ENCODE measurements around the gene ANKDD1A. TPM values are rescaled to one million over a fixed set of nuclear protein-coding genes. Genes with fewer than 3 reads are reported as not detected.
A peak's percentile ranks its signal among the peaks of the same experiment; 100 is the strongest.

The ANKDD1A gene
- total and polyA plus RNA-seq, 5 donors from 2014 or later, result 0.35 to 12.4 (median 1.3) TPM

DNA sequence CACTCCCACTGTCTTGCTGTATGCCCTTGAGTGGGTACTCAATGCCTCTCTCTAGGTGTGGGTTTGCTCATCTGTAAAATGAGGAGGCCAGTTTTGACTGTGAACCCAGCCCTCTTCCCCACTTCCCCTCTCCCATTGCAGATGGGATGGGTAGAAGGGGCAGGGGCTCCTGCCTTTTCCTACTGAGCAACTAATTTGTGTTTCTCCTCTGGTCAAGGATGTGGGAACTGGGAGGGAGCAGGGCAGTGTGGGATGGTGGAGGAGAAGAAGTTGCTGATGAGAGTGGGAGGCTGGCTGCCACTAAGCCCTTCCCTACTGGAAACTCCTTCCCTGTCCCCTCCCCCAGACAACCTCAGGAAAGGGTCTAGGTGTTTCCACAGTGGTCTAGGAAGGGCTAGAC, 20.1 kb upstream of the ANKDD1A start:
- ATAC-seq (ENCODE audit: low read depth in 2 of 2) (no peak), DNase-seq (no peak)
- Histone ChIP-seq H3K4me3 (ENCODE audit: low read depth, low read length) (peak overlapping the region; percentile 70), H3K9me3 (ENCODE audit: control insufficient read depth in 2 of 2, low read length in 2 of 2) (no peaks in the 10 kb centered on the region), H3K27ac (ENCODE audit: insufficient read depth, low read length, poor library complexity, severe bottlenecking) (peak overlapping the region; percentile 98), H3K4me1 (ENCODE audit: control insufficient read depth, insufficient read depth, low read length, poor library complexity, severe bottlenecking) (peaks cover 58% of the 10 kb centered on the region), H3K27me3 (ENCODE audit: control insufficient read depth, insufficient read depth, low read length) (no peaks in the 10 kb centered on the region), H3K36me3 (ENCODE audit: control insufficient read depth, insufficient read depth, low read length) (no peaks in the 10 kb centered on the region)
- H3K27me3 Mint-ChIP-seq, result no peaks in the 10 kb centered on the region
- peak overlapping the region in 2 of 4 donors; percentile 85 to 86 for H3K4me3 Mint-ChIP-seq
- peaks cover 8 to 58% (median 47%) of the 10 kb centered on the region in 4 donors for H3K4me1 Mint-ChIP-seq
- H3K27ac Mint-ChIP-seq, result peak overlapping the region; percentile 98 to 99 (median 99)
- peaks cover 0 to 3% (median 0%) of the 10 kb centered on the region in 7 donors for H3K9me3 Mint-ChIP-seq
- no peaks in the 10 kb centered on the region for H3K36me3 Mint-ChIP-seq

GRCh38 chr15:64892847-64893403, 18.8 kb upstream of the ANKDD1A start:
- H3K4me3 ChIP-seq (ENCODE audit: low read depth, low read length), result peak overlapping the region; percentile 70
- H3K4me1 ChIP-seq (ENCODE audit: control insufficient read depth, insufficient read depth, low read length, poor library complexity, severe bottlenecking), result peaks cover 64% of the 10 kb centered on the region
- no peak for ATAC-seq (ENCODE audit: low read depth in 2 of 2)
- Mint-ChIP-seq H3K9me3 (peaks cover 0 to 3% (median 0%) of the 10 kb centered on the region in 7 donors), H3K4me3 (peak overlapping the region; percentile 85 to 95 (median 89)), H3K4me1 (peaks cover 8 to 67% (median 52%) of the 10 kb centered on the region in 4 donors), H3K27ac (peak overlapping the region; percentile 98 to 99 (median 99)), H3K27me3 (no peaks in the 10 kb centered on the region), H3K36me3 (no peaks in the 10 kb centered on the region)
- DNase-seq, result peak in 1 of 3 donors; percentile 35
- H3K27me3 ChIP-seq (ENCODE audit: control insufficient read depth, insufficient read depth, low read length), result no peaks in the 10 kb centered on the region
- H3K36me3 ChIP-seq (ENCODE audit: control insufficient read depth, insufficient read depth, low read length), result no peaks in the 10 kb centered on the region
- peak overlapping the region; percentile 98 for H3K27ac ChIP-seq (ENCODE audit: insufficient read depth, low read length, poor library complexity, severe bottlenecking)
- H3K9me3 ChIP-seq (ENCODE audit: control insufficient read depth in 2 of 2, low read length in 2 of 2), result no peaks in the 10 kb centered on the region

DNA sequence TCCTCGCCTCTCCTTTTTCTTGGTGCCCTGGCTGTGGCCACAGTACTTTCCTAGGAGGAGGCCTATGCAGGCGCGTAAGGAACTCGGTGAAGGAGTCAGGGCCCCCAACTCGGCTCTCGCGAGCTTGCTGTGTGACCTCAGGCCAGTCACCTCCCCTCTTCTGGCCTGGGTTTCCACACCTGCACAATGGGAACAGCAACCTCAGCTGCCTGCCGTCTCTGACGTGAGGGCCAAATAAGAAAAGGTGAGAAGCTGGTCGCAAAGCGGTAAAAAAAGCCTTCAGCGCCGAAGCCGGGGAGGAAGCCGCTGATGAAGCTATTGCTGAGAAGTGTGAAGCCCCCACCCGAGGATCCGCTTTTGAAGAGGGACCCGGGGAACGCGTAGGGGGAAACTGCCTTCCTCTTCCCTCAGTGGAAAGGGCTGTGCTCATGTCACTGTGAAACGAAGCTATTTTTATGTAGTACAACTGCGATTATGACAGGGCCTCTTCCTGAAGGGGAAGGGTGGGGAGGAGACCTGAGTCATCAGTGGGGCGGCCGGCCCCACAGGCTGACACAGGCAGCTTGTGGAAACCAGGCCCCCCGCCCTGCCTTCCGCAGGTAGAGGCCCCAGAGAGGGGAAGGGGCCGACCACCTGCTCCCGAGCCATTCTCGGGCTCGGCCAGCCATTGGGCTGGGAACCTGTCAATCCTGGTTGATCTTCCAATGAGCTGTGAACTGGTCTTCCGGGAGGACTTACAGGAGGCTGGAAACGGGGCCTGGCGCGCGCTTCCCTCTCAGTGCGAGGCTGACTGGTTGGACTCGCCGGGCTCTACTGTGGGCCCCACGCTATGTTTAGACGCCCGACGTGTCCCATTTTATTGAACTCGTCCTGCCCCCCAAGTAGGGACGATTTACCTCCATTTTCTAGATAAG, 18.0 kb upstream of the ANKDD1A start:
- Histone ChIP-seq H3K36me3 (ENCODE audit: control insufficient read depth, insufficient read depth, low read length) (no peaks in the 10 kb centered on the region), H3K4me1 (ENCODE audit: control insufficient read depth, insufficient read depth, low read length, poor library complexity, severe bottlenecking) (peaks cover 64% of the 10 kb centered on the region), H3K9me3 (ENCODE audit: control insufficient read depth in 2 of 2, low read length in 2 of 2) (no peaks in the 10 kb centered on the region), H3K27me3 (ENCODE audit: control insufficient read depth, insufficient read depth, low read length) (no peaks in the 10 kb centered on the region), H3K4me3 (ENCODE audit: low read depth, low read length) (peak overlapping the region; percentile 76), H3K27ac (ENCODE audit: insufficient read depth, low read length, poor library complexity, severe bottlenecking) (peak overlapping the region; percentile 98)
- Mint-ChIP-seq H3K4me1 (peaks cover 8 to 71% (median 54%) of the 10 kb centered on the region in 4 donors), H3K9me3 (peaks cover 0 to 3% (median 0%) of the 10 kb centered on the region in 7 donors), H3K36me3 (no peaks in the 10 kb centered on the region), H3K27ac (peak overlapping the region; percentile 98 to 99 (median 99)), H3K4me3 (peak overlapping the region; percentile 85 to 95 (median 89)), H3K27me3 (no peaks in the 10 kb centered on the region)
- ATAC-seq (ENCODE audit: low read depth in 2 of 2) (peak; percentile 77 to 79), DNase-seq (peak; percentile 93 to 99 (median 94))

DNA sequence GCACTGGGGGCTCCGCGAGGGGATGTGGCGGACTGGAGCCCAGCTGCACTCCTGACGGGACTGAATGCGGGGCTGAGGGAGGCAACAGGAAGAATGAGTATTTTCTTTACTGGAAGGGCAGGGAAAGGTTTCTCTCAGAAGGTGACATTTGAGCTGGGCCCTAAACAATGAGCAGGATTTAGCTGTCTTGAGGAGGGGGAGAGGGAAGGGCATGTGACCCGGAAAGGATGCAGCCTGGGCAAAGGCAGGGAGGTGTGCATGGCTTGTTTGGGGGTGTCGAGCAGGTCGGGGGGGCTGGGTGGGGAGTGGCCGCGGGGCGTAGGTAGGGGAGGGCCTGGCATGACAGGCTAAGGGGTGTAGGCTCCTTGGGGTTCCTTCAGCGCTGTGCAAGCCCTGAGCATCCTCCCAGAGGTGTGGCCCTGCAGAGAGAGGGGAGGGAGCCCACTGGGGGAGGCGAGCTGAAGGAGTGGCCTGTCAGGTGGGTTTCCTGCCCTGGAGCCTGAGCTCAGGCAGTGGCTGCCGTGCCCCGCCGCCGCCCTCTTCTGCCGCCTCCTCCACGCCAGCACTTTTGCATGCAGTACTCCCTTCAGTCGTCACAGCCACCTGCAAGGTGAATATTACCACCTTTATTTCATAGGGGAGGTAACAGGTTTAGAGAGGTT, 17.2 kb upstream of the ANKDD1A start:
- peaks cover 64% of the 10 kb centered on the region for H3K4me1 ChIP-seq (ENCODE audit: control insufficient read depth, insufficient read depth, low read length, poor library complexity, severe bottlenecking)
- Mint-ChIP-seq H3K27ac (peak overlapping the region; percentile 98 to 99 (median 99)), H3K36me3 (peaks cover 4% of the 10 kb centered on the region), H3K27me3 (no peaks in the 10 kb centered on the region), H3K9me3 (peaks cover 0 to 3% (median 0%) of the 10 kb centered on the region in 7 donors), H3K4me1 (peaks cover 8 to 71% (median 54%) of the 10 kb centered on the region in 4 donors), H3K4me3 (peak overlapping the region; percentile 85 to 95 (median 89))
- no peaks in the 10 kb centered on the region for H3K36me3 ChIP-seq (ENCODE audit: control insufficient read depth, insufficient read depth, low read length)
- H3K4me3 ChIP-seq (ENCODE audit: low read depth, low read length), result peak overlapping the region; percentile 83
- H3K27me3 ChIP-seq (ENCODE audit: control insufficient read depth, insufficient read depth, low read length), result no peaks in the 10 kb centered on the region
- peak overlapping the region; percentile 98 for H3K27ac ChIP-seq (ENCODE audit: insufficient read depth, low read length, poor library complexity, severe bottlenecking)
- ATAC-seq (ENCODE audit: low read depth in 2 of 2), result peak; percentile 76 to 77
- peak; percentile 81 to 98 (median 92) for DNase-seq
- no peaks in the 10 kb centered on the region for H3K9me3 ChIP-seq (ENCODE audit: control insufficient read depth in 2 of 2, low read length in 2 of 2)

DNA sequence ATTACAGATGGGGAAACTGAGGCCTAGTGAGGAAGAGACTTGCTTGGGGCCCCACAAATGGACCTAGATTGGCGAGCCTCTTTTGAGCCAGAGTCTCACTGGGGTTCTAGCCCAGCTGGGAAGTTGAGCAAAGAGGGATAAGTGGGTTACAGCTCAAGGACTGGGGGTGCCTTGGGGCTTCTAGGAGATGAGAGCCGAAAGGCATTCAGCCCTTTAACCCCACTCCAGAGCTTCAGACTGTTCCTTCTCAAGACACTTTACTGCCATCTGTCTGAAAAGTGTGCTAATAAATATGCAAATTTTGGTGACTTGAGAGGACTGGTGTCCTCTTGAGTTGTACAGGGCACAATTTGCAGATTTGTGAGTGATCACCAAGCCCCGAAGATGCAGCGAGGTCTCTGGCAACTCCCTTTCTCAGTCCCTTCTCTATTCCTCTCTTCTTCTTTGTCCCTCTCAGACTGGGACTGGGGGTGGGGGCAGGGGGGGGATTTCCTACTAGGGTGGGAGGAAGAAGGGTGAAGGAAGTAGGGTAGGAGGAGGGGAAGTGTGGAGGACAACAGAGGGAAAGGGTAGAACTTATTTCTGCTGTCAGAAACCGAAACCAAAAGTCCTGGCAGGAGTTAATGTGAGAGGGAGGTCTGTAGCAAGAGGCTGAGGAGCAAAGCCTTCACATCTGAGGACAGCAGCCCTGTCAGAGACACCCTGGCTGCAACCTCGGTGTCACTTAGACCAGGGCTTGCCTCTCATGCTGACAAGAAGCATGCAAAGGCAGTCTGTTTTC, 16.2 kb upstream of the ANKDD1A start:
- peak overlapping the region; percentile 98 to 99 (median 99) for H3K27ac Mint-ChIP-seq
- peaks cover 4% of the 10 kb centered on the region for H3K36me3 Mint-ChIP-seq
- Histone ChIP-seq H3K9me3 (ENCODE audit: control insufficient read depth in 2 of 2, low read length in 2 of 2) (no peaks in the 10 kb centered on the region), H3K27me3 (ENCODE audit: control insufficient read depth, insufficient read depth, low read length) (no peaks in the 10 kb centered on the region), H3K4me1 (ENCODE audit: control insufficient read depth, insufficient read depth, low read length, poor library complexity, severe bottlenecking) (peaks cover 64% of the 10 kb centered on the region), H3K27ac (ENCODE audit: insufficient read depth, low read length, poor library complexity, severe bottlenecking) (peak overlapping the region; percentile 98), H3K4me3 (ENCODE audit: low read depth, low read length) (peak overlapping the region; percentile 83), H3K36me3 (ENCODE audit: control insufficient read depth, insufficient read depth, low read length) (no peaks in the 10 kb centered on the region)
- peaks cover 8 to 70% (median 54%) of the 10 kb centered on the region in 4 donors for H3K4me1 Mint-ChIP-seq
- ATAC-seq (ENCODE audit: low read depth in 2 of 2) (peak; percentile 6 to 15), DNase-seq (peak; percentile 31 to 89 (median 59))
- no peaks in the 10 kb centered on the region for H3K27me3 Mint-ChIP-seq
- H3K4me3 Mint-ChIP-seq, result peak overlapping the region; percentile 85 to 95 (median 89)
- peaks cover 0 to 3% (median 0%) of the 10 kb centered on the region in 7 donors for H3K9me3 Mint-ChIP-seq

DNA sequence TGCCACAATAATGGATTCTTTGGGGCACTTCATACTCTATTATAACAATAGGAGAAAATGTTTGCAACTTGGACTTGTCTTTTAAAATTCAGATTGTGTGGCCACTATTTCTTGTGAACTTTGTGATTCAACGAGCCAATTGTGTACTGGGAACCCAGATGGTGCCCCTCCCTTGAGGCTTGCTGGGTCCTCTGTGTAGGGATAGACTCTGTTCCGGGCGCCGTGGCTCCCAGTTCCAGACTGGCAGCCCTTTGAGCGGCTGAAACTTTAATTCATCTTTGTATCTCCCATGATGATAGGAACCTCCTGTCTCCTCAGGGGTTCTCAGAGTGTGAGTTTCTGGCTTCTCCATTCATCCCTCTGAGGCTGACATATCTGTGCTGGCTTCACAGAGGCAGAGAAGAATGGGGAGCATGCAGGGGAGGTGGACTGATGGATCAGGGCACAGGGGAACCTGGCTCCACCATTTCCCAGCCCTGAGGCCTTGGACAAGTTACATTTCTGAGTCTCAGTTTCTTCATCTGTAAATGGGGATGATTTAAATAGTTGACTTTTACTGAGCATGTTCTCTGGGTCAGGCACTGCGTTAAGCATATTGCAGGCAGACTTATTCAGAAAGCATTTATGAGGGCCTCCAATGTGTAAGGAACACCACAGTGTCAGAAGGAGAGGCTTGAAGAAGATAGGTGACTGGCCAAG, 15.2 kb upstream of the ANKDD1A start:
- DNase-seq (no peak), ATAC-seq (ENCODE audit: low read depth in 2 of 2) (no peak)
- Mint-ChIP-seq H3K27me3 (no peaks in the 10 kb centered on the region), H3K4me3 (peak overlapping the region; percentile 85 to 95 (median 89)), H3K9me3 (peaks cover 0 to 5% (median 2%) of the 10 kb centered on the region in 7 donors), H3K27ac (peak overlapping the region; percentile 95 to 99 (median 98)), H3K36me3 (peaks cover 4% of the 10 kb centered on the region), H3K4me1 (peaks cover 8 to 68% (median 47%) of the 10 kb centered on the region in 4 donors)
- Histone ChIP-seq H3K27me3 (ENCODE audit: control insufficient read depth, insufficient read depth, low read length) (no peaks in the 10 kb centered on the region), H3K36me3 (ENCODE audit: control insufficient read depth, insufficient read depth, low read length) (no peaks in the 10 kb centered on the region), H3K4me3 (ENCODE audit: low read depth, low read length) (peak overlapping the region; percentile 83), H3K9me3 (ENCODE audit: control insufficient read depth in 2 of 2, low read length in 2 of 2) (peaks cover 2 to 6% of the 10 kb centered on the region in 2 experiments), H3K27ac (ENCODE audit: insufficient read depth, low read length, poor library complexity, severe bottlenecking) (peak overlapping the region; percentile 98), H3K4me1 (ENCODE audit: control insufficient read depth, insufficient read depth, low read length, poor library complexity, severe bottlenecking) (peaks cover 56% of the 10 kb centered on the region)
